NCI-H1105 (cell line): ENCODE results near the gene SCAPER.
"Not testable (repeated sequence)": the region's sequence is repeated elsewhere in the genome, so short reads cannot be mapped to it uniquely, and the experiment has no call there.

Experiments used
- DNase-seq: peaks from one replicate; lab custom pipeline; 2025; lab: John Stamatoyannopoulos, UW

Gene SCAPER

GRCh38 chr15:76850367-76850766 is 54.8 kb downstream of the SCAPER start:
- not testable (repeated sequence) for DNase-seq

GRCh38 chr15:76846782-76847181 is 58.4 kb downstream of the SCAPER start:
- no peak for DNase-seq

- DNase-seq: no peak
Measured at GRCh38 chr15:76844096-76844495, 61.0 kb downstream of the SCAPER start.

GRCh38 chr15:76843269-76843668 is 61.9 kb downstream of the SCAPER start:
- DNase-seq: no peak

DNA sequence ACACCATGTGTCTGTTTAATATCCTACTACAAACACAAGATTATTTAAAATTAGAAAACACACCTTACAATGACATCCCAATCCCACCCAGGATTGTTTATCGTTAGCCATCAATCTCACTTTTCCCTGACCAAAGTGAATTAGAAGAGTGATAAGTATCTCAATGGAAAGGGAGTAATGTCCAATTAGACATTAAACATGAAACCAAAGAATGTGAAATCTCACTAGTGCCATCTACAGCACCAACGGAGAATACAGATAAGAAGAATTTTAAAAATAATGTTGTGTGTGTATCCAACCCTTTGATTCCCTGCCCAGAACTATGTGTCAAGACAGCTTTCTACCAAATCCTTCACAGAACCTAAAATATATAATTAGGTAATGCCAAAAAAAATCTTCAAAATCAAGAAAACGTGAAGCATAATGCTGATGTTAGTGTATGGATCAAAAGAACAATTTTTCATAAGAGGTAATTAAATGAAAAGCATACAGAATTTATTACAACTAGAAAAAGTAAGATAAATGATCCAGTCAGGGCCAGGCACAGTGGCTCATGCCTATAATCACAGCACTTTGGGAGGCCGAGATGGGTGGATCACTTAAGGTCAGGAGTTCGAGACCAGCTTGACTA is 64.2 kb downstream of the SCAPER start:
- no peak for DNase-seq

DNA sequence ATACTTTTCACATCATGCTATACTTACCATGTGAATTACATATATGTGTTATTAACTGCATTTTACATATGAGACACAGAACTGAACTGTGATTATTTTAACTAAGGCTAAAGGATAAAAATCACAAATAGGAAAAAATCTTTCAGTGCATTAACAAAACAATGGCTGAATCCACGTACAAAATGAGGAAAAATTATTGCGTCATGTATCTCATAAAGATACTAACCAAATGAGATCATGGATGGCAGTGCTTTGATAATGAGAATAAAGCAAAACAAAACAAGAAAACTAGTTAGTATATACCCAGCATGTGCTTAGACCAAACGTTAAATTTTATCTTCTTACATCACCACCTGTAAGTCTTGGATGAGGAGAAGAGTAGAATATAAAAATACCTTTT is 66.0 kb downstream of the SCAPER start:
- no peak for DNase-seq

- no peak for DNase-seq
Measured at GRCh38 chr15:76837474-76837873, 67.7 kb downstream of the SCAPER start.

DNA sequence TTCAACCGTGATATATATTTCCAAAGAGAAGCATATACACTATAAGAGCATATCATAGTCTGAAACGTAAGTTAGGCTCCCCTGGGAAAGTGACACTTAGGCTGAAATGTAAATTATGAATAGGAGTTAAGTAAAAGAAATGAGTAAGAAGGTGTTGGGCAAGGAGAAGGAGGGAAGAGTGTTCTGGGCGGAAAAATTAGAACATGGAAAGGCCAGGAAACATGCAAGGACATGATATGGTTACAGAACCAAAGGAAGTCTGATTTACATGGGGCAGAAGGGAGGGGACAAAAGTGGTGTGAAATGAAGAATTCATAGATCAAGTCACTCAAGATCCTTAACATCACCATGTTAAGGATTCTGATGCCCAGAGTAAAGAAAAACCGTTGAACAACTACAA is 75.2 kb downstream of the SCAPER start:
- no peak for DNase-seq

DNA sequence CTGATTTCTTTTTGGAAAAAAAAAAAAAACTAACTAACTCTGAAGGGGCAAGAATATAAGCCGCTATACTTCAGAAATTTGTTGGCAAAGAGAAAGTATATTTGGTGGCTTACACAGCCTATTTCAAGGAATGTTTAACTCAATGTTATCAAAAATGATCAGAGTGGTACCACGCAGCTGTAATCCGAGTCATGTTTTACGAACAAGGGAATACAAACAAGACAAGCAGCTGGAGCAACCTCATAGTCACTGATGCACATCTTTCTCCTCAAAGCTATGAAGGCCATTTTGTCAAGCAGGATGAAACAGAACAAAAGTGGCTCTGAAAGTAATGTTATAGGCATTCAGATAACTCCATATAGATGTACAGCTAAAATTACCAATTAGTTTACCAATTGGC is 81.2 kb downstream of the SCAPER start:
- DNase-seq: no peak

GRCh38 chr15:76823303-76823702 is 81.8 kb downstream of the SCAPER start:
- no peak for DNase-seq

DNA sequence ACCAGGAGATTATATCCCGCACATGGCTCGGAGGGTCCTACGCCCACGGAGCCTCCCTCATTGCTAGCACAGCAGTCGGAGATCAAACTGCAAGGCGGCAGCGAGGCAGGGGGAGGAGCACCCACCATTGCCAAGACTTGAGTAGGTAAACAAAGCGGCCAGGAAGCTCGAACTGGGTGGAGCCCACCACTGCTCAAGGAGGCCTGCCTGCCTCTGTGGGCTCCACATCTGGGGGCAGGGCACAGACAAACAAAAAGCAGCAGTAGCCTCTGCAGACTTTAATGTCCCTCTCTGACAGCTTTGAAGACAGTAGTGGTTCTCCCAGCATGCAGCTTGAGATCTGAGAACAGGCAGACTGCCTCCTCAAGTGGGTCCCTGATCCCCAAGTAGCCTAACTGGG is 86.2 kb downstream of the SCAPER start:
- DNase-seq: not testable (repeated sequence)

DNA sequence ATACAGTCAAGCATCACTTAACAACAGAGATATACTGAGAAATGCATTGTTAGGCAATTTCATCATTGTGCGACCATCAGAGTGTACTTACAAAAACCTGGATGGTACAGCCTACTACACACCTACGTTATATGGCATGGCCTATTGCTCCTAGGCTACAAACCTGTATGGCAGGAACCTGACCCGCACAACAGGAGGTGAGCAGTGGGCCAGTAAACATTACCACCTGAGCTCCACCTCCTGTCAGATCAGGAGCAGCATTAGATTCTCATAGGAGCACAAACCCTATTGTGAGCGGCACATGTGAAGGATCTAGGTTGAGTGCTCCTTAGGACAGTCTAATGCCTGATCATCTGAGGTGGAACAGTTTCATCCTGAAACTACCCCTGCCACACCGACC is 89.7 kb downstream of the SCAPER start:
- no peak for DNase-seq

DNA sequence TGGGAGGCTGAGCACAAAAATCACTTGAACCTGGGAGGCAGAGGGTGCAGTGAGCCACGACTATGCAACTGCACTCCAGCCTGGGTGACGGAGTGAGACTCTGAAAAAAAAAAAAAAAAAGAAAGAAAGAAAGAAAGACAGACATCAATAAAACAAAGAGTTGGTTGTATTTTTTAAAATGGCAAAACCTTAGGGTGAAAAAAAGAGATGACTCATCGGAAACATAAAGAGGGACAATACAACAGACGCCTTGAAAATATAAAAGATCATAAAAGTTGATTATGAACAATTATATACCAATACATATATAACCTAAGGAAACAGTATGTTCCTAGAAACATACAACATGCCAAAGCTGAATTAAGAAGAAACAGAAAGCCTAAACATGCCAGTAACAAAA is 92.8 kb downstream of the SCAPER start:
- DNase-seq: no peak

DNA sequence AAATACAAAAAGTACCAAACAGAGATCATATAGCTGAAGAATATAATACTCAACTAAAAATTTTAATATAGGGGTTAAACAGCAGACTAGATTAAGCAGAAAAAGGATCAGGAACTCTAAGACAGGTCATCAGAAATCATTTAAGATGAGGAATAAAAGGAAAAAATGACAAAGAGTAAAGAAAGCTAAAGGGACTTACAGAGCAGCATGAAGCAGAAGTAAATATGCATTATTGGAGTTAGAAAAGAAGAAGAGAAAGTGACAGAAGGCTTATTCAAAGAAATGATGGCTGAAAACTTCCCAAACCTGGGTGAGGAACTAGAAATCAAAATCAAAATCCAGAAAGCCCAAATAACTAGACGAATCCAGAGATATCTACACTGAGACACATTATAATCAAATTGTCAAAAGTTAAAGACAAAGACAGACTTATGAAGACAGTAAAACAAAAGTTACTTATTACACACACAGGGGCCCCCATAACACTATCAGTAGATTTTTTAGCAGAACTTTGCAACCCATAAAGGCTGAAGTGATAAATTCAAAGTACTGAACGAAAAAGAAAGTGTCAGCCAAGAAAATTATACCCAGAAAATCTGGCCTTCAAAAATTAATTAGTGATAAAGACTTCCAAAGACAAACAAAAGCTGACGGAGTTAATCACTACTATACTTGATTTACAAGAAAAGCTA is 95.6 kb downstream of the SCAPER start:
- DNase-seq: no peak

DNA sequence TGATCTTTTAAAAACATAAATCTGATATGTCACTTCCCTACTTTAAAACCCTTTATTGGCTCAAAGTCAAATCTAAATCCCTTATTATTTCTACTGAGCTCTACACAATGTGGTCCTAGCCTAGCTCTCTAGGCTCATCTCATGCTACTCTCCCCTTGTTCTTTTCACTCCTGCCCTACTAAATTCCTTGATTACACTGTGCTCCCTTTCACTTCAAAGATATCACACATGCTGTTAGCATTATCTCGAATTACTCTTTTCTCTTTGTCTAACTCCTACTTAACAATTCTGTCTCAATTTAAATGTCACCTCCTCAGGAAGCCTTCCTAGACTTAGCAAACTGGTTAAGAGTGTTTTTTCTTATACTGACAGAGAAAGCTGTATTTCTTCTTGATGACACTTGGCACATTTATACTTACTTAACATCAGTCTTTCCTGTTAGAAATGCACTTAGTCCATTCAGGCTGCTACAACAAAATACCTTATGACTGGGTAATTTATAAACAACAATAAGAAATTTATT is 102.0 kb downstream of the SCAPER start:
- no peak for DNase-seq

GRCh38 chr15:76802411-76802810 is 102.7 kb downstream of the SCAPER start:
- DNase-seq: no peak

DNA sequence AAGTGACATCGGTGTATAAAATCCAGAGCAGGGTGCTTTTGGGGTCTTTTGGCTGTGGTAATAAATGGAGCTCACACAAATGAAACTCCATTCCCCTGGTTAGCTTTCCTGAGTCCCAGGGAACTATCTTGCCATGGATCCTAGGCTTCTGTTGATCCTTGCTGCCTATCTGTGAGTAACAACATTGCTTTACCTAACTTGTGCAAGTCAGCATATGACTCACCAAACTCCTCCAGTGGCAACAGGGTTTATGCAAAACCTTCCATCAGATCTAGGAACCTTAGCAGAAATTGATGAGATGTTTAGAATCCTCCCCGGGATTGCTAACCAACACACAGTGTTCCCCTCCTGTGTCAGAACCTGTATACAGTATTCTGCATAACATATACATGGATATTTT is 105.4 kb downstream of the SCAPER start:
- no peak for DNase-seq

DNA sequence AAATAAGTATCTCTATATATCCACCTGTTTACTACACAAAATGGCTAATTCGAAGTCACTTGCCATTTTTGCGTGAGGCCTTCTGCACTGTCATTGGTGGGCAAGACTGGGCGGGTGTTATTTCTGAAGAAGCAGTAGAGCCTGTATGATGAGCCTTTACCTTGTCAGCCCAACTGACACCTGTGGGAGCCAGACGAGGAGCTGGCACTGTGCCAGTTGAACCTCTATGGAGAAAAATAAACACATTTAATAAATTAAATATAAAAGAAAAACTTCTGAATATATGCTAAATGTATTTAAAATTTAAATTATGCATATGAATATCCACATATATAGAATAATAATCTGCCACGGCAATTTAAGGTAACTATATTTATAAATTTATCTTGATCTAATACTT is 109.9 kb downstream of the SCAPER start:
- DNase-seq: no peak

- DNase-seq: no peak
Measured at GRCh38 chr15:76793162-76793561, 112.0 kb downstream of the SCAPER start.

DNA sequence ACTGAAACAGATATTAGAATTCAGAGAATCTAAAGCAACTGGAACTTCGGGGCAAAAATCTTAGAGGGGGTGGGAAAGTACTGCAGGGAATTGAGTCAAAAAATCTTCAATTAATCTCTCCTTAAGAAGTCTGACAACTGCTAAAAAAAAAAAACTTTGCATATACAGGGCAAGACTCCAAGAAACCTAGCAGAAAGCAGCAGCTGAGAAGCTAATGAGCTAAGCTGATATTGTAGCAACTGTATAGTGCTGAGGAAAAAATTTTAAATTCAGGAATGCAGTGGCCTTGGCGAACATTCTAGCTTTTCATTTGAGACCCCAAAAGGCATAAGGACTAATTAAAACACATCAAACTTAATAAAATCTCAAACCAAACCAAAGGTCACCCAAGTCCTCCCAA is 113.6 kb downstream of the SCAPER start:
- no peak for DNase-seq

- DNase-seq: no peak
Measured at GRCh38 chr15:76787273-76787672, 117.9 kb downstream of the SCAPER start.

GRCh38 chr15:76776969-76777368 is 128.2 kb downstream of the SCAPER start:
- DNase-seq: no peak

DNA sequence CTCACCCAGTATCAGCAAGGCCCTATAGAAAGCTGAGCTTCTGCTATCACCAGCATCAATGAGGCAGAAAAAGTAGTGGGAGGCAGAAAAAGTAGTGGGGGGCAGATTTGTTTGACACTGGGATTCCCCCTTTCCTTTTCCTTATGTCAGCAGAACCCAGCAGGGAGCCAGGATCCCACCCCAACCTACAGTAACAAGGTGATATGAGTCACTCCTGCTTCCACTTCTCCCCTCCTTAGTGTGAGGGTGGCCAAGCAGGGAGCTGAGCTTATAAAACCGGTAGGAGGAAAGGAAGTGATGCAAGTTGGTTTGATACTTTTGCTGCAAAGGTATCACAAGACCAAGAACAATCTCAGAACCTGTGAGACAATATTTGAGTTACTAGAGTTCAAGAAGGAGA is 128.7 kb downstream of the SCAPER start:
- no peak for DNase-seq

DNA sequence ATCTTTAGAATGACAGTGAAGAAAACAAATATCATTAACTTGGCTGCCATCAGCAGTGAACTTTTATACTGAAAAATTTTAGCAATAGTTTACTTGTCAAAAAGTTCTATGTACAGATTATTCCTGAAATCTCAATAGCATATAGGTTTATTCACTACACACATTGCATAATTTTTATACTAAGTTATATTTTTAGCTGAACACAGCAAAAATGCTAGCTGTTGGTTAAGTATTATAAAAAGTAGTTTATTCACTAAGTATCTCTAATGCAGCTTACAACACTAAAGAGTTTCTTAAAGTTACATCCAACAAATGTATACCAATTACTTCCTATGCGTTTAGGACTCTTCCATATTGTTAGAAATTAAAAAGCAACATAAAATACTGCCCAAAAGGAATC is 131.9 kb downstream of the SCAPER start:
- no peak for DNase-seq
